ENCODE data around the gene CHP2.

The CHP2 gene

DNA sequence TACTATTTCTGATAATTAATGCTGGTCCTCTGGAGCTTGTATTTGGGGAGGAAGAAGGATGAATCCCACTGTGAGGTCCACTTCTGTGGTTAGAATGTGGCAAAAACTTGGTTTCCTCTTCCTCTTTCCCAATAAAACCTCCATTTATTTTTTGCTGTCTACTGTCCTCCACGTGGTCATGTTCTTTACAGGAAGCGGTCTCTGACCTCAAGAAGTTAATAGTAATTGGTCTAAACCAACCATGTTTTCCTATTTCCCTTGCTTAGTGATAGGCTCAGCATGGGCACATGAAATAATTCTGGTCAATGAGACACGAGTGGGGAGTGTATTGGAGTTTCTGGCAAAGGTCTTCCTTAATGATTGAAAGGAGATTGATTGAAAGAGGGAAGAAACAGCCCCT is 33.9 kb downstream of the CHP2 start:
- Histone ChIP-seq H2BK120ac (ENCODE audit: insufficient read depth, low read length, poor library complexity) (no peak overlapping the region), H3K27me3 (ENCODE audit: insufficient read depth, low read length) (no peaks in the 10 kb centered on the region), H3K18ac (ENCODE audit: low read length) (no peak overlapping the region), H3K4me1 (ENCODE audit: control insufficient read depth in 1 of 2, insufficient read depth in 2 of 2, low read length in 2 of 2) (no peaks in the 10 kb centered on the region), H3K23ac (ENCODE audit: low read length) (no peak overlapping the region), H2BK12ac (ENCODE audit: low read length) (no peak overlapping the region), H2AK5ac (ENCODE audit: low read length) (no peak overlapping the region), H3K9me3 (ENCODE audit: insufficient read depth, low read depth, low read length) (no peaks in the 10 kb centered on the region), H3K79me2 (ENCODE audit: control insufficient read depth, insufficient read depth, low read length, poor library complexity) (no peaks in the 10 kb centered on the region), H4K91ac (ENCODE audit: low read depth, low read length) (no peak overlapping the region), H3K14ac (ENCODE audit: low read length) (no peak overlapping the region), H3K4me3 (ENCODE audit: low read depth, low read length) (no peak overlapping the region), H3K36me3 (ENCODE audit: control insufficient read depth in 1 of 2, insufficient read depth in 2 of 2, low read length in 2 of 2) (no peaks in the 10 kb centered on the region), H3K4me2 (ENCODE audit: low read length) (no peak overlapping the region), H4K12ac (ENCODE audit: low read depth, low read length) (no peak overlapping the region), H3K9ac (ENCODE audit: low read length) (no peak overlapping the region), H4K8ac (ENCODE audit: low read depth, low read length) (no peak overlapping the region), H2AFZ (ENCODE audit: insufficient read depth, low read length, poor library complexity) (no peak overlapping the region), H3K79me1 (ENCODE audit: low read length) (no peaks in the 10 kb centered on the region), H3K27ac (ENCODE audit: low read depth, low read length) (no peak overlapping the region), H3K4ac (ENCODE audit: low read depth, low read length) (no peak overlapping the region), H2BK5ac (ENCODE audit: low read depth, low read length, poor library complexity) (no peak overlapping the region)
- no peak for DNase-seq
- WGBS (ENCODE audit: extremely low coverage, insufficient coverage, insufficient read length) = no CpG with 5 or more reads among the region's 3 CpGs

DNA sequence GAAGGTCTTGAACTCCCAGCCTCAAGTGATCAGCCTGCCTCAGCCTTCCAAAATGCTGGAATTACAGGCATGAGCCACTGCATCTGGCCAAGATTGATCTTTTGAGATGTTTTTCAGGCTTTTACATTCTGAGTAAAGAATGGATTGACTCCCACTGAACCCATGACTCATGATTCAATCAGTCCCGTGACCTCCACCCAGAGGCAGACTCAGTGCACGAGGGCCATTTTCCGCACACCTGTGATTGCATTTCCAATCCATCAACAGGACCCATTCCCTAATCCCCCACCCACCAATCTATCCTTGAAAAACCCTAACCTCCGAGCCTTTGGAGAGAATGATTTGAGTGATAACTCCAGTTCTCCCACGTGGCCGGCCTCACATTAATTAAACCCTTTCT is 40.6 kb downstream of the CHP2 start:
- H3K23ac ChIP-seq (ENCODE audit: low read length) = no peak overlapping the region
- no peak overlapping the region for H3K4me2 ChIP-seq (ENCODE audit: low read length)
- H4K91ac ChIP-seq (ENCODE audit: low read depth, low read length) = no peak overlapping the region
- no peaks in the 10 kb centered on the region for H3K9me3 ChIP-seq (ENCODE audit: insufficient read depth, low read depth, low read length)
- no peak overlapping the region for H2BK120ac ChIP-seq (ENCODE audit: insufficient read depth, low read length, poor library complexity)
- no peak for DNase-seq
- H3K4me1 ChIP-seq (ENCODE audit: control insufficient read depth in 1 of 2, insufficient read depth in 2 of 2, low read length in 2 of 2) = no peaks in the 10 kb centered on the region
- H3K14ac ChIP-seq (ENCODE audit: low read length) = no peak overlapping the region
- H3K27ac ChIP-seq (ENCODE audit: low read depth, low read length) = no peak overlapping the region
- no peak overlapping the region for H4K8ac ChIP-seq (ENCODE audit: low read depth, low read length)
- no peak overlapping the region for H3K4ac ChIP-seq (ENCODE audit: low read depth, low read length)
- H4K12ac ChIP-seq (ENCODE audit: low read depth, low read length) = no peak overlapping the region
- H3K9ac ChIP-seq (ENCODE audit: low read length) = no peak overlapping the region
- H3K79me1 ChIP-seq (ENCODE audit: low read length) = no peaks in the 10 kb centered on the region
- H3K27me3 ChIP-seq (ENCODE audit: insufficient read depth, low read length) = no peaks in the 10 kb centered on the region
- no peak overlapping the region for H2AK5ac ChIP-seq (ENCODE audit: low read length)
- H2AFZ ChIP-seq (ENCODE audit: insufficient read depth, low read length, poor library complexity) = no peak overlapping the region
- no peak overlapping the region for H2BK12ac ChIP-seq (ENCODE audit: low read length)
- no peak overlapping the region for H3K4me3 ChIP-seq (ENCODE audit: low read depth, low read length)
- H3K36me3 ChIP-seq (ENCODE audit: control insufficient read depth in 1 of 2, insufficient read depth in 2 of 2, low read length in 2 of 2) = no peaks in the 10 kb centered on the region
- no peaks in the 10 kb centered on the region for H3K79me2 ChIP-seq (ENCODE audit: control insufficient read depth, insufficient read depth, low read length, poor library complexity)
- no peak overlapping the region for H3K18ac ChIP-seq (ENCODE audit: low read length)
- no CpG with 5 or more reads among the region's 6 CpGs for whole genome bisulfite sequencing (ENCODE audit: extremely low coverage, insufficient coverage, insufficient read length)
- no peak overlapping the region for H2BK5ac ChIP-seq (ENCODE audit: low read depth, low read length, poor library complexity)

DNA sequence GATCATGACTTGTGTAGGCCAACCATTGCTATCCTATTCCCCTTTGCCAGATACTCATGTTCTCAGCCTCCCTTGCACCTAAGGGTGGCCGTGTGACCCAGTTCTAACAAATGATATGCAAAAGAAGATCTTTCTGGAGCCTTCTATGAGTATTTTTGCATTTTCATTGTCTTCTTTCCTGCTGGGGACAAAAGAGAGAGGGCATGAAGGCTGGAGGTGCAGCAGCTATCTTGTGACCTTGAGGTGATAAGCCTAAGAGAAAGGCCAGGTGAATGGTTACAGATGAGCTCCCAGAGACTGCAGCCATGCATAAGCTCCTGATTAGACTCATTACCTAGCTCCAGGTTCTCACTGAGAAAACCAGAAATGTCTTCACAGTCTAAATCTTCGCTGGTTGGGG is 42.1 kb downstream of the CHP2 start:
- Histone ChIP-seq H3K4me3 (ENCODE audit: low read depth, low read length) (no peak overlapping the region), H3K36me3 (ENCODE audit: control insufficient read depth in 1 of 2, insufficient read depth in 2 of 2, low read length in 2 of 2) (no peaks in the 10 kb centered on the region), H4K91ac (ENCODE audit: low read depth, low read length) (no peak overlapping the region), H3K9me3 (ENCODE audit: insufficient read depth, low read depth, low read length) (no peaks in the 10 kb centered on the region), H3K14ac (ENCODE audit: low read length) (no peak overlapping the region), H3K4me1 (ENCODE audit: control insufficient read depth in 1 of 2, insufficient read depth in 2 of 2, low read length in 2 of 2) (no peaks in the 10 kb centered on the region), H3K9ac (ENCODE audit: low read length) (peak overlapping the region; percentile 54), H3K4ac (ENCODE audit: low read depth, low read length) (no peak overlapping the region), H3K27me3 (ENCODE audit: insufficient read depth, low read length) (no peaks in the 10 kb centered on the region), H3K27ac (ENCODE audit: low read depth, low read length) (no peak overlapping the region), H4K8ac (ENCODE audit: low read depth, low read length) (no peak overlapping the region), H2BK12ac (ENCODE audit: low read length) (no peak overlapping the region), H3K79me2 (ENCODE audit: control insufficient read depth, insufficient read depth, low read length, poor library complexity) (no peaks in the 10 kb centered on the region), H2AK5ac (ENCODE audit: low read length) (no peak overlapping the region), H3K18ac (ENCODE audit: low read length) (no peak overlapping the region), H2BK5ac (ENCODE audit: low read depth, low read length, poor library complexity) (no peak overlapping the region), H2BK120ac (ENCODE audit: insufficient read depth, low read length, poor library complexity) (no peak overlapping the region), H2AFZ (ENCODE audit: insufficient read depth, low read length, poor library complexity) (no peak overlapping the region), H3K4me2 (ENCODE audit: low read length) (no peak overlapping the region), H3K79me1 (ENCODE audit: low read length) (no peaks in the 10 kb centered on the region), H3K23ac (ENCODE audit: low read length) (no peak overlapping the region), H4K12ac (ENCODE audit: low read depth, low read length) (no peak overlapping the region)
- no peak for DNase-seq
- WGBS (ENCODE audit: extremely low coverage, insufficient coverage, insufficient read length) = no CpG with 5 or more reads among the region's 2 CpGs

DNA sequence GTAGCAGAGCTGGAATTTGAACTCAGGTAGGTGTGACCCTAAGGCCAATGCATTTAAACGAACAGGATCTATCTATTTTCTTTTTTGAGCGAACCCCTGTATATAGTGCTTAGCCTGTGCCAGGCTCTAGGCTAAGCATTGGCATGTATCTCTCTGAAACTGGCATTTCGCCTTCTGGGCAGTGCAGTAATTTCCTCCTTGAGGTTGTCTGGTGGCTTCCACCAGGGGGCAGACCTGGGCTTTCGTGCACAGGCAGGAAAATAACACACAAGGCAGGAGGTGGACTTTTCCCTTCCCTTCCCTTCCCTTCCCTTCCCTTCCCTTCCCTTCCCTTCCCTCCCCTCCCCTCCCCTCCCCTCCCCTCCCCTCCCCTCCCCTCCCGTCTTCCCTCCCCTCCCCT is 46.6 kb downstream of the CHP2 start:
- Histone ChIP-seq H2BK12ac (ENCODE audit: low read length) (no peak overlapping the region), H3K14ac (ENCODE audit: low read length) (no peak overlapping the region), H2AK5ac (ENCODE audit: low read length) (no peak overlapping the region), H3K9me3 (ENCODE audit: insufficient read depth, low read depth, low read length) (no peaks in the 10 kb centered on the region), H3K27me3 (ENCODE audit: insufficient read depth, low read length) (no peaks in the 10 kb centered on the region), H3K23ac (ENCODE audit: low read length) (no peak overlapping the region), H2AFZ (ENCODE audit: insufficient read depth, low read length, poor library complexity) (no peak overlapping the region), H3K36me3 (ENCODE audit: control insufficient read depth in 1 of 2, insufficient read depth in 2 of 2, low read length in 2 of 2) (no peaks in the 10 kb centered on the region), H3K27ac (ENCODE audit: low read depth, low read length) (no peak overlapping the region), H3K18ac (ENCODE audit: low read length) (no peak overlapping the region), H4K8ac (ENCODE audit: low read depth, low read length) (no peak overlapping the region), H3K4me2 (ENCODE audit: low read length) (no peak overlapping the region), H4K91ac (ENCODE audit: low read depth, low read length) (no peak overlapping the region), H3K4me3 (ENCODE audit: low read depth, low read length) (no peak overlapping the region), H4K12ac (ENCODE audit: low read depth, low read length) (no peak overlapping the region), H3K79me2 (ENCODE audit: control insufficient read depth, insufficient read depth, low read length, poor library complexity) (no peaks in the 10 kb centered on the region), H2BK5ac (ENCODE audit: low read depth, low read length, poor library complexity) (no peak overlapping the region), H3K79me1 (ENCODE audit: low read length) (no peaks in the 10 kb centered on the region), H2BK120ac (ENCODE audit: insufficient read depth, low read length, poor library complexity) (no peak overlapping the region), H3K9ac (ENCODE audit: low read length) (no peak overlapping the region), H3K4me1 (ENCODE audit: control insufficient read depth in 1 of 2, insufficient read depth in 2 of 2, low read length in 2 of 2) (no peaks in the 10 kb centered on the region), H3K4ac (ENCODE audit: low read depth, low read length) (no peak overlapping the region)
- DNase-seq = peak; percentile 40 to 83
- no CpG with 5 or more reads among the region's 5 CpGs for WGBS (ENCODE audit: extremely low coverage, insufficient coverage, insufficient read length)

Data from trophoblast cell (in vitro differentiated cells and primary cell).